NCI-H1417 (cell line): ENCODE data around the gene HELB.

ENCODE experiments used
- DNase-seq, 3 experiments: peaks; one replicate each; lab custom pipeline; 2025; lab: John Stamatoyannopoulos, UW

The HELB gene

GRCh38 chr12:66301944-66302826 is at the start of gene HELB:
Gene HELB (plus strand): TSS chr12:66302493. CDS start chr12:66302604, 111 bp downstream.
- DNase-seq, result peak; percentile 98 to 99 (median 99)

GRCh38 chr12:66252771-66253170 is 49.5 kb upstream of the HELB start:
- DNase-seq, result no peak

- DNase-seq, result peak in 1 of 3 experiments; percentile 53
Measured at GRCh38 chr12:66255737-66256136, 46.6 kb upstream of the HELB start.

GRCh38 chr12:66258011-66258410 is 44.3 kb upstream of the HELB start:
- DNase-seq, result no peak

DNA sequence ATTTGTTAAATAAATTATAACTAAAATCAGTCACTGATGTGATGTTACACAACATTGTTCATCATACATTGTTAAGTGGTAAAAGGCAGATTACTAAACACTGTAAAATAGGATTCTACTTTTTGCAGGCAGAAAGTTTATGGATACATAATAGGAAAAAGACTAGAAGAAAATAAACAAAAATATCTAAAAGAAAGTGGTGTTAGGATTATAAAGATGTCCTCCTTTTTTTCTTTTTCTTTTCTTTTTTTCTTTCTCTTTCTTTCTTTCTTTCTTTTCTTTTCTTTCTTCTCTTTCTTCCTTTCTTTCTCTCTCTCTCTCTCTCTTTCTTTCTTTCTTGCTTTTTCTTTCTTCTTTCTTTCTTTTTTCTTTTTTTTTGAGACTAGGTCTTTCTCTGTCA is 39.6 kb upstream of the HELB start:
- no peak for DNase-seq

GRCh38 chr12:66268562-66268961 is 33.7 kb upstream of the HELB start:
- DNase-seq, result no peak

- no peak for DNase-seq
Measured at GRCh38 chr12:66269142-66269541, 33.2 kb upstream of the HELB start.

- peak in 2 of 3 experiments; percentile 12 to 53 for DNase-seq
Measured at GRCh38 chr12:66269757-66270383, 32.4 kb upstream of the HELB start.

DNA sequence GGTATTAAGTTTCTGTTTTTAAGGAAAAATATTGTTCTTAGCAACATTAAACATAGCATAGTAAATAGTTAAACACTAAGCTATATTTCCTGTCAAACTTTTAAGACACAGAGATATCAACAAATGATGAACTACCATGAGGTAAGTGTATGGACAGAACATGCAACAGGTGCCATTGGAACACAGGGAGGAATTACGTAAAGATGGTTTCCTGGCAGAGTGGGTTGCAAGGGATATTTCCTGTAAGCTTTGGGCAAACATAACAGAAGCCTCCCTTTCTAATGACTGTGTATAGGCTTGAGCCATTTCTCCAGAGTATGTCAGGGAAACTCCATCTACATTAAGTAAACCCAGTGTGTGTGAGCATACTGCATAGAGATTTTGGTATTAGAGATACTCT is 31.7 kb upstream of the HELB start:
- DNase-seq, result no peak

- DNase-seq, result no peak
Measured at GRCh38 chr12:66272650-66273049, 29.6 kb upstream of the HELB start.

DNA sequence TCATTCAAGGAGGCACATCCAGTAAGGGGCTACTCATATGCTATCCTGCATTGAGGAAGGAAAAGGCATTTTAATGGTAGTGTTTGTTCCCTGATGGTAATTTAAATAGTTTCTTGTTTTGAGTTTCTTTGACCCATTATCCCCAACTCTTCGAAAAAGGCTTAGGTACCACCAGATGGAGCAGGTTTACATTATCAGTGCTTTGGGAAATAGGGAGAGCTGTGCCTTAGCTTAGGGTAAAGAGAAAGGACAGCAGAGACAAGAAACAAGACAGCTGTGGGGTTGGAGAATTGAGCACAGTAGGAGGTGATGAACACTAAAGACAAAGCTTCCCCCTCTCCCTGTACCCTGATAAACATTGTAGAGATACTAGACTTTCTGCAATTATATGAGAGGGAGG is 29.1 kb upstream of the HELB start:
- no peak for DNase-seq

DNA sequence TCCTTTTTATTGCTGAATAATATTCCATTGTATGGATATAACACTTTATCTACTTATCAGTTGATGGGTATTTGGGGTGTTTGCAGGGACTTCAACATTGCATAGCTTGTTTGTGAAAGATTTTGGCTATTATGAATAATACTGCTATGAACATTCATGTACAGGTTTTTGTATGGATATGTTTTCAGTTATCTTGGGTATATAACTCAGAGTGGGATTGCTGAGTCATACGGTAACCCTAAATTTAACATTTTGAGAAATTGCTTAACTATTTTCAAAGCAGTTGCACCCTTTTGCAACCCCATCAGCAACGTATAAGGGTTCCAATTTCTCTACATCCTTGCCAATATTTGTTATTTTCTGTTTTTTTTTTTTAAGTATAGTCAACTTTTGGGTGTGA is 27.3 kb upstream of the HELB start:
- no peak for DNase-seq

- DNase-seq, result peak in 1 of 3 experiments; percentile 41
Measured at GRCh38 chr12:66279123-66279712, 23.1 kb upstream of the HELB start.

DNA sequence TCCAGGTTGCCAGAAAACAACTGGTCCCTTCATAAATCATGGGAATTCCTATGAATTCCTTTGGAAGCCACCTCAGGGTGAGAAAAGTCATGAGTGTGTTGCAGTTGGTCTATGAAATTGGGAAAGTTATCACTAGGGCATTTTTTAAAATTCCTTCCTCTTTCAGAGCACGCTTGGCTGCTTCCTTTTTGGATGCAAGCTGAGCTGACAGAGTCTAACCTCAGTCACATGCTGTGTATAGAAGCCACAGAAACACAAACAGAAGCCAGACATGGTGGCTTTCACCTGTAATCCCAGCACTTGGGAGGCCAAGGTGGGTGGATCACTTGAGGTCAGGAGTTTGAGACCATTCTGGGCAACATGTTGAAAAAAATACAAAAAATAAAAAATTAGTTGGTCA is 21.7 kb upstream of the HELB start:
- DNase-seq, result no peak

DNA sequence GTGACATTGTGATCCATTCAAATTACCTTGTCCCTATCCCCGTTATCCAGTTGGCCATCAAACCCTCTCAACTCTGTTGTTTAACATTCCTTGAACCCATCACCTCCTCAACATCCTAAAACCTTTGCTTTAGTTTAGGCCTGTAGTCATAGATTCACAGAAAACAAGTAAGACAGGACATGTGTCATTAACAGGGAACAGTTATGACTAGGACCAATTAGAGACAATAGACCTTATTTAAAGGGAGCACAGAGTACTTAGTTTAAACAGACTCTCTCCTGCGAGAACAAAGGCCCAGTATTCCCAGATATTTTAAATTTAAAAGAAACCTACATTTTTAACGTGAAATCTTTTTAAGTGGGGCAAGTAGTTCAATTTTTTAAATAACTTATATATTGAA is 20.0 kb upstream of the HELB start:
- no peak for DNase-seq

GRCh38 chr12:66287275-66287674 is 15.0 kb upstream of the HELB start:
- DNase-seq, result no peak

DNA sequence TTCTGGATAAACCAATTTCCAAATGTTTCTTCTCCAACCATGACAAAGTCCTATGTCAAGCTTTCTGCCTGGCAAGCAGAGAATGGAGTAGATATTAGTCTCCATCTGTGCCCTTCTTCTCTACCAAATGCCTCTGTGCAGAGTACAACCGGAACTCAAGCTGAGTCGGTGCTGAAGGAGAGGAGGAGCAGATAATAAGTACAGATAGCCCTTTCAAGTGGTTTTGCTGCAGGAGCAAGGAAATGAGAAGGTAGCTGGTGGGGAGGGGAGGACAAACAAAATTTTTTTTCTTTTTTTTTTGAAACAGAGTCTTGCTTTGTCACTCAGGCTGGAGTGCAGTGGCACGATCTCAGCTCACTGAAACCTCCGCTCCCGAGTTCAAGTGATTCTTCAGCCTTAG is 14.2 kb upstream of the HELB start:
- DNase-seq, result no peak

DNA sequence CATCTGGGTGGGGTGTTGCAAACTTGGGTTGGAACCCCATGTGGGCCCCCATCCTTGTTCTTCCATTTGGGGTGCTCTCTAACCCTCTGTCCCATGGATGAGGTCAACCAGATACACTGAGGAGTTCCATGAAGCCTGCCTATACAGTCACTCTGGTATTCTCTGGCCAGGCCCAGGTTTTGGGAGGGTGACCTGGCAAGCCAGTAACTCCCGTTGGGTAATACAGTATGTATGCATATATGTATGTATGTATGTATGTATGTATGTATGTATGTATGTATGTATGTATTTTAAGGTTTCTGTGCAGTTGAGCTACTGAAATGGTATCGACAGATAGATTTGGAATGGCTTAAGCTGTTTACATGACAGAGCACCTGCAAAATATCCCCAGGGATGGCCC is 12.8 kb upstream of the HELB start:
- DNase-seq, result no peak

DNA sequence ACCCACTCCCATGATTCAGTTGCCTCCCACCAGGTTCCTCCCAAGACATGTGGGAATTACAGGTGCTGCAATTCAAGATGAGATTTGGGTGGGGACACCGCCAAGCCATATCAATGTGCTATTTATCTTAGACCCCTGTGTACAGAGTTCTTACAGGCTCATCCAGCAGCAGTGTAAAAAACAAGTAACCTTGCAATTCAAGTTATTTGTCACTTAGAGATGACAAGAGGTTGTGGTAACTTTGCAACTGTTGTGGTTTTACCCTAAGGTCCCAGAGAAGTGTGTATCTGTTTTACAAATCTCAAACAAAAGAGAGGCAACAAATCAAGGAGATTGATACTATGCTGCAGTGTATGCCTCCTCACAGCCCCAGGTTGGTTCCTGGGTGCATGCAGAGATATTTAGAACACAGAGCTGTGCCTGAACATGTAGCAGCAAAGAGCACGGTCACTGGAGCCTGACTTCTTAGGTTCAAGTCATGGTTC is 11.5 kb upstream of the HELB start:
- no peak for DNase-seq

GRCh38 chr12:66296176-66296683 is 6.1 kb upstream of the HELB start:
- peak in 1 of 3 experiments; percentile 56 for DNase-seq

DNA sequence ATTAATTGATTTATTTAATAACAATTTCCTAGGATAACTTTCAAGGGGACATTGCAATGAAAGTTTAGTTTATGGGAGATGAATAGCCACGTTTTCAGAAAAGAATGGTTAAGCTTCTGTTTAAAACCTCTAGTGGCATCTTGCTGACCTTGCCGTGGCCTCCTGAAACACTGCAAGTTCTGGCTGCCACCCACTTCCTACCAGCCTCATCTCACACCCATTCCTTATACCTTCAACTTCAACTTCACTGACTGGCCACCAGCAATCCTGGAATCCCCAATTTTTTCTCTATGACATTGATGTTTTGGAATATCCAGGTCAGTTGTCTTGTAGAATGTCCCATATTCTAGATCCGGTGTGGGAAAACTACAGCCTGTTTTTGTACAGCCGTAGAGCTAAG is 5.2 kb upstream of the HELB start:
- DNase-seq, result no peak

GRCh38 chr12:66297923-66298322 is 4.4 kb upstream of the HELB start:
- no peak for DNase-seq

- DNase-seq, result no peak
Measured at GRCh38 chr12:66302827-66303169, 505 bp downstream of the HELB start.
